GM21360 (cell line): ENCODE data around the gene EMP1.

Source experiments
- ATAC-seq: cut with Tn5 transposase; IDR thresholded peaks from one replicate; pipeline ENCODE4 v1.9.1; 2021; ENCODE audit warnings: mild to moderate bottlenecking, moderate library complexity; ENCODE audit not compliant: unreplicated experiment

Gene EMP1

GRCh38 chr12:13171921-13172859 is 24.3 kb upstream of the EMP1 start:
- peak; percentile 45 for ATAC-seq

GRCh38 chr12:13173012-13173932 is 23.3 kb upstream of the EMP1 start:
- peak; percentile 97 for ATAC-seq

GRCh38 chr12:13175499-13175898 is 21.0 kb upstream of the EMP1 start:
- no peak for ATAC-seq

- no peak for ATAC-seq
Measured at GRCh38 chr12:13176256-13176655, 20.3 kb upstream of the EMP1 start.

- no peak for ATAC-seq
Measured at GRCh38 chr12:13177373-13177772, 19.2 kb upstream of the EMP1 start.

GRCh38 chr12:13177906-13178305 is 18.6 kb upstream of the EMP1 start:
- ATAC-seq, result no peak

- ATAC-seq, result no peak
Measured at GRCh38 chr12:13178568-13179210, 17.8 kb upstream of the EMP1 start.

- ATAC-seq, result no peak
Measured at GRCh38 chr12:13179211-13180074, 17.1 kb upstream of the EMP1 start.

- ATAC-seq, result no peak
Measured at GRCh38 chr12:13181375-13182070, 15.0 kb upstream of the EMP1 start.

GRCh38 chr12:13182881-13183280 is 13.6 kb upstream of the EMP1 start:
- no peak for ATAC-seq

- ATAC-seq, result no peak
Measured at GRCh38 chr12:13183620-13184019, 12.9 kb upstream of the EMP1 start.

GRCh38 chr12:13186302-13186701 is 10.2 kb upstream of the EMP1 start:
- ATAC-seq, result no peak

GRCh38 chr12:13187399-13187798 is 9.1 kb upstream of the EMP1 start:
- ATAC-seq, result no peak

GRCh38 chr12:13189264-13189663 is 7.3 kb upstream of the EMP1 start:
- ATAC-seq, result no peak

- ATAC-seq, result no peak
Measured at GRCh38 chr12:13190275-13190674, 6.3 kb upstream of the EMP1 start.

- no peak for ATAC-seq
Measured at GRCh38 chr12:13192719-13193118, 3.8 kb upstream of the EMP1 start.

- no peak for ATAC-seq
Measured at GRCh38 chr12:13193505-13194231, 2.9 kb upstream of the EMP1 start.

- ATAC-seq, result no peak
Measured at GRCh38 chr12:13194401-13195110, 2.0 kb upstream of the EMP1 start.
